ENCODE data around the gene SBK2.
"Not testable (repeated sequence)": the region's sequence is repeated elsewhere in the genome, so short reads cannot be mapped to it uniquely, and the experiment has no call there.

The SBK2 gene

DNA sequence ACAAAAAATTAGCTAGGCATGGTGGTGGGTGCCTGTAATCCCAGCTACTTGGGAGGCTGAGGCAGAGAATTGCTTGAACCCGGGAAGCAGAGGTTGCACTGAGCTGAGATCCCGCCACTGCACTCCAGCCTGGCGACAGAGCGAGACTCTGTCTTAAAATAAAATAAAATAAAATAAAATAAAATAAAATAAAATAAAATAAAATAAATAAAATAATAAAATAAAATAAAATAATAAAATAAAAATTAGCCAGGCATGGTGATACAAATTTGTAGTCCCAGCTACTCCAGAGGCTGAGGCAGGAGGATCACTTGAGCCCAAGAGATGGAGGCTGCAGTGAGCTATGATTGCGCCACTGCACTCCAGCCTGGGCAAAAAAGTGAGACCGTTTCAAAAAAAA lies 37.0 kb upstream of the SBK2 start:
- H3K4me1 Mint-ChIP-seq (ENCODE audit: low read depth); H3K4me3 Mint-ChIP-seq; H3K27ac Mint-ChIP-seq; H3K36me3 Mint-ChIP-seq (ENCODE audit: low read depth); H3K27me3 Mint-ChIP-seq (ENCODE audit: low read depth); H3K9me3 Mint-ChIP-seq: not testable (repeated sequence)

DNA sequence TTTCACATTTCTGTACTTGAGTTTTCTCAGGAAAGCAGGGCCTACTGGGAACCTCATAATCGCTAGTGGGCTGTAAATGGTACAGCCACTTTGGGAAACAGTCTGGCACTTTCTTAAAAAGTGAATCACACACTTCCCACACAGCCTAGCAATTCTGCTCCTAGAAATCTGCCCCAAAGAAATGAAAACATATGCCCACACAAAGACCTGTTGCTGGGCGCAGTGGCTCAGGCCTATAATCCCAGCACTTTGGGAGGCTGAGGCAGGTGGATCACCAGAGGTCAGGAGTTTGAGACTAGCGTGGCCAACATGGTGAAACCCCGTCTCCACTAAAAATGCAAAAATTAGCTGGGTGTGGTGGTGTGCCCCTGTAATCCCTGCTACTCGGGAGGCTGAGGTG lies 32.5 kb upstream of the SBK2 start:
- H3K27me3 Mint-ChIP-seq (ENCODE audit: low read depth); H3K4me3 Mint-ChIP-seq; H3K9me3 Mint-ChIP-seq; H3K4me1 Mint-ChIP-seq (ENCODE audit: low read depth); H3K36me3 Mint-ChIP-seq (ENCODE audit: low read depth); H3K27ac Mint-ChIP-seq: not testable (repeated sequence)

DNA sequence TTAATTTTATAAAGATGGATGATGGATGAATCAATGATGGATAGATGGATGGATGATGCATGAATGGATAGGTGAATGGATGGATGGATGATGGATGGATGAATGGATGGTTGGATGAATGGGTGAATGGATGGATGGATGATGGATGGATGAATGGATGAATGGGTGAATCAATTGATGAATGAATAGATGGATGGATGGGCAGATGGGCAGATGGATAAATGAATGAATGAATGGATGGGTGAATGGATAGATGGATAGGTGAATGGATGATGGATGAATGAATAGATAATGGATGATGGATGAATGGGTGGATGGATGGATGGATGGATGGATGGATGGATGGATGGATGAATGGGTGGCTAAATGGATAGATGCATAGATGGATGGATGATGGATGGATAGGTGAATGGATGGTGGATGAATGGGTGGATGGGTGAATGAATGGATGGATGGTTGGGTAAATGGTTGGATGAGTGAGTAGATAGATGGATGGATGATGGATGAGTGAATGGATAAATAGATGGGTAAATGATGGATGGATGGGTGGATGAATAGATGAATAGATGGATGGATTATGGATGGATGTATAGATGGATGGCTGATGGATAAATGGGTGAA lies 30.9 kb upstream of the SBK2 start:
- H3K27ac Mint-ChIP-seq = no peak overlapping the region
- H3K36me3 Mint-ChIP-seq (ENCODE audit: low read depth) = no peaks in the 10 kb centered on the region
- no peaks in the 10 kb centered on the region for H3K9me3 Mint-ChIP-seq
- H3K4me3 Mint-ChIP-seq = no peak overlapping the region
- H3K27me3 Mint-ChIP-seq (ENCODE audit: low read depth) = no peaks in the 10 kb centered on the region
- H3K4me1 Mint-ChIP-seq (ENCODE audit: low read depth) = no peaks in the 10 kb centered on the region

DNA sequence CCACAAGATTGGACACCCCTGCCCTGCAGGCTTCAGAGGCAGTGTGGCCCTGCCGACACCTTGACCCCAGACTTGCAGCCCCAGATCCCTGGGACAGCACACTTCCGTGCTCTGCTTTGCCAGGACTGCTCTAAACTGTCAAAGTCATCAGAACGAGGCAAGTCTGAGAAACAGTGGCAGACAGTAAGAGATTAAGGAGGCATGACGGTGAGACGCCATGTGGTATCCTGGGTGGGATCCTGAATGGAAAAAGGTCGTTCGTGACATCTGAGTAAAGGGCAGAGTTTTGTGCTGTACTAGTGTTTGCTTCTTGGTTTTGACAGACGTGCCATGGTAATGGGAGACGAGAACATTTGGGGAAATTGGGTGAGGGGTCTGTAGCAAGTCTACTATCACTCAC lies 29.9 kb upstream of the SBK2 start:
- Mint-ChIP-seq H3K9me3 (no peaks in the 10 kb centered on the region), H3K4me1 (ENCODE audit: low read depth) (no peaks in the 10 kb centered on the region), H3K36me3 (ENCODE audit: low read depth) (no peaks in the 10 kb centered on the region), H3K27me3 (ENCODE audit: low read depth) (no peaks in the 10 kb centered on the region), H3K27ac (no peak overlapping the region), H3K4me3 (no peak overlapping the region)

DNA sequence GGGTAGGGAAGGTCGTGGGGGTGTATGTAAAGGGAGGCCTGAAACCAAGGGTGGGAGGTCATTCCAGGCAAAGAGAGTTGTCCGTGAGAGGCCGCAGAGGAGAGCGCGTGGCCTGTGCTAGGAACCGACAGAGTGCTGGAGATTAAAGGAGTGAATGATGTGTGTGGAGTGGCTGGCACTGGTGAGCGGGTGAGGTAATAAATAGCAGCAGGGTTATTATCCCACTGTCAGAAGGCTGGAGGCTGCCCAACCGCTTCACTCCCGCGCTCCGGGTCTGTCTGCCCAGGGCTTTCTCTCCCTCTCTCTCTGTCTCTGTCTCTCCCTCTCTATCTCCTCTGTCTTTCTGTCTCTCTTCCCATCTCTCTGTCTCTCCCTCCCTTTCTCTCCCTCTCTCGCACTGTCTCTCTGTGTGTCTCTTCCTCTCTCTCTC lies 26.3 kb upstream of the SBK2 start:
- H3K27me3 Mint-ChIP-seq (ENCODE audit: low read depth) = peaks cover 9% of the 10 kb centered on the region
- no peaks in the 10 kb centered on the region for H3K36me3 Mint-ChIP-seq (ENCODE audit: low read depth)
- H3K9me3 Mint-ChIP-seq = peaks cover 5% of the 10 kb centered on the region
- no peaks in the 10 kb centered on the region for H3K4me1 Mint-ChIP-seq (ENCODE audit: low read depth)
- H3K27ac Mint-ChIP-seq = no peak overlapping the region
- H3K4me3 Mint-ChIP-seq = no peak overlapping the region

DNA sequence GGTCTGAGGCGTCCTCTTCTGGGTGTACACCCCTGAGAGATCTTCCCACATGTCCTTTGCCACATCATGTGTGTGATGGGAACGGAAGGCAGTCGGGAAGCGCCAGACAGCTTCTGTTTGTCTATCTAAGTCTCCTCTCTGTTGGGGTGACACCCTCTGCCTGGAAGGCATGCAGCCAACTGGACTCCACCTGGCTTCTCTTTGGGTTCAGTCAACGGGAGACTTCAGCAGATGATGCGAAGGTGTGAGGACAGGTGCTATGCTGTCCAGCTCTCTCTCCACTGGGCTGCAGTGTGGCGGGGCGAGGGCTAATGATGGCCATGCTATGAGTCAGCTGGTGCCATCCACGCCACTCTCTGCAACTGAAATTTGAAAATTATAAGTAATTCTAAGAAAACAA lies 22.8 kb upstream of the SBK2 start:
- Mint-ChIP-seq H3K27me3 (ENCODE audit: low read depth) (peaks cover 9% of the 10 kb centered on the region), H3K4me3 (no peak overlapping the region), H3K4me1 (ENCODE audit: low read depth) (no peaks in the 10 kb centered on the region), H3K27ac (no peak overlapping the region), H3K9me3 (peaks cover 5% of the 10 kb centered on the region), H3K36me3 (ENCODE audit: low read depth) (no peaks in the 10 kb centered on the region)

DNA sequence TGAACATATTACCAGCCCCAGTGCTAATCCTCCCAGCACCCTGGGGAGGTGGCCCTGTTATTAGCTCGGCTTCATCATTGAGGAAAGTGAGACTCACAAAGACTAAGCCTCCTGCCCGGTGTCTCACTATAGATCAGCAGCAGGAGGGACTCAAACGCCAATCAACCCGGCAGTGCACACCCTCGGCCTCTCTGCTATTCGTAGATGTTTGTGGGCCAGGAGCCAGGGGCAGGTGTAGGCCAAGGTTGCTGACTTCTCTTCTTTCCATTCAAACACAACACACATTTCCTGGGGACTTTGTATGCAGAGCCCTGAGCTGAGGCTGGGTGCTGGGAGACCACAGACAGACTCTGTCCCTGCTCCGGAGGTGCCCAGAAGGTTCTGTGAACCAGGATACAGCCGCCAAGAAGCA lies 17.8 kb upstream of the SBK2 start:
- no peak overlapping the region for H3K4me3 Mint-ChIP-seq
- no peak overlapping the region for H3K27ac Mint-ChIP-seq
- H3K9me3 Mint-ChIP-seq = no peaks in the 10 kb centered on the region
- no peaks in the 10 kb centered on the region for H3K27me3 Mint-ChIP-seq (ENCODE audit: low read depth)
- H3K4me1 Mint-ChIP-seq (ENCODE audit: low read depth) = peaks cover 3% of the 10 kb centered on the region
- H3K36me3 Mint-ChIP-seq (ENCODE audit: low read depth) = no peaks in the 10 kb centered on the region

DNA sequence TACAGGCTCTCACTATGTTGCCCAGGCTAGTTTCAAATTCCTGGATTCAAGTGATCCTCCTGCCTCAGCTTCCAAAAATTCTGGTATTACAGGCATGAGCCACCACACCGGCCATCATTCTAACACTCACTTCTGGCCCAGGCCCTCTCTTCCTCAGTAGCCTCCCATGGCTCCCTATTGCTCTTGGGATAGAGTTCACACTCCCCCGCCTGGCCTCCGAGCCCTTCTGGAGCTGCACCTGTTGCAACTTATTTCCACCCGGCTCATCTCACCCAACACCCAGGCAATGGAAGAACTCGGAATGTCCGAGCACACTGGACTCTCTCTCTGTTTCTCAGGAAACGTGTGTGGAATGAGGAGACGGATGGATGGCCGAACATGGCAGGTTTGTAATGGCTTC lies 17.4 kb upstream of the SBK2 start:
- Mint-ChIP-seq H3K27ac (no peak overlapping the region), H3K36me3 (ENCODE audit: low read depth) (no peaks in the 10 kb centered on the region), H3K9me3 (no peaks in the 10 kb centered on the region), H3K27me3 (ENCODE audit: low read depth) (no peaks in the 10 kb centered on the region), H3K4me1 (ENCODE audit: low read depth) (peaks cover 3% of the 10 kb centered on the region), H3K4me3 (no peak overlapping the region)

DNA sequence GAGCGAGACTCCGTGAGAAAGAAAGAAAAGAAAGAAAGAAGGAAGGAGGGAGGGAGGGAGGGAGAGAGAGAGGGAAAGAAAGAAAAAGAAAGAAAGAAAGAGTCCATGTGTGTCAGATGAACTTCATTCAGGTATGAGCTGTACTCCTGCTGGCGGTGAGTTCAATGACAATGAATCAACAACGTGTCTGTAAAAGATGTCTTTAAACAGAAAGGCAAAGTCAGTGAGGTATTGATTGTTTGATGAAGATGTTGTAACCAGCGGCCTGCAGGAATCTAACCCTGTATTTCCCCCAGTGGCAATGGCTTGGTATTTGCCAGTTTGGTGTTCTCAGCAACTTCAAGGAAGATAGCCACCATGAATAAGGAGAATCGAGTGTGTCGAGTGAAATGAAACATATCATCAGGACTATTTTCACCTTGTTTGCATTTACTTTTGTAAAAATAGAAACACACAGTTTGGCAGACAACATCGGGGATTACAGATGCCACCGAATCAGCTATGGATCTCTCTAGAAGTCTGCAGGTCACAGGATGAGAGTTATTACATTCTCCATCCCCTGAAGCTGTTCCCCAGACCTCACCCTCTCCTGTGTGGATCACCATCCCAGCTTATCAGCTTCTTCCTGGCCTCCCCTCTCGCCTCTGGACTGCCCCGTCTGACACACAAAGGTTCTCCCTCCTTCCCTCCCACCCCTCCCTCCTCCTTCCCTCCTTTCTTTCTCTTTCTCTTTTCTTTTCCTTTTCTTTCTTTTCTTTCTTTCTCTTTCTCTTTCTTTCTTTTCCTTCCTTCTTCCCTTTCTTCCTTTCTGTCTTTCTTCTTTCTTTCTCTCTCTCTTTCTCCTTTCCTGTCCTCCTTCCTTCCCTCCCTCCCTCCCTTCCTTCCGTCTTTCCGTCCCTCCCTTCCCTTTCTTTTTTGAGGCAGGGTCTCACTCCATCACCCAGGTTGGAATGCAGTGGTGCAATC lies 16.6 kb upstream of the SBK2 start:
- Mint-ChIP-seq H3K27me3 (ENCODE audit: low read depth) (no peaks in the 10 kb centered on the region), H3K36me3 (ENCODE audit: low read depth) (no peaks in the 10 kb centered on the region), H3K4me3 (no peak overlapping the region), H3K9me3 (no peaks in the 10 kb centered on the region), H3K4me1 (ENCODE audit: low read depth) (peaks cover 3% of the 10 kb centered on the region), H3K27ac (no peak overlapping the region)

DNA sequence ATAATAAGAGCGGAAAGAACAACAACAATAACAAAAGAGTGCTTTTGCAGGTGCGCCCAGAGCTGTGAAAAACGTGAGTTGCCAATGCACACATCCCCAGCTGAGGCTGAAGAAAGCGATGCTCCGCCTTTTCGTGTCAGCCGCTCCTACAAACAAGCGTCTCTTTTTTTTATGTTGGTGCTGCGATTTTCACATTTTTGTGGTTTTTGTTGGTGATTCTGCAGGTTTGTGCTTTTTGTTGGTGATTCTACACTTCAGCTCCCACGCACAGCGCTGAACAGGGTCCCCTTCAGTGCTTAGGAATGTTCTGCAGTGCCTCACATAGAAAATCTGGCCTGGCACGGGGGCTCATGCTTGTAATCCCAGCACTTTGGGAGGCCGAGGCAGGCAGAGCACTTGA lies 15.7 kb upstream of the SBK2 start:
- H3K4me1 Mint-ChIP-seq (ENCODE audit: low read depth) = peaks cover 3% of the 10 kb centered on the region
- no peak overlapping the region for H3K4me3 Mint-ChIP-seq
- peaks cover 5% of the 10 kb centered on the region for H3K27me3 Mint-ChIP-seq (ENCODE audit: low read depth)
- H3K36me3 Mint-ChIP-seq (ENCODE audit: low read depth) = no peaks in the 10 kb centered on the region
- H3K27ac Mint-ChIP-seq = no peak overlapping the region
- H3K9me3 Mint-ChIP-seq = no peaks in the 10 kb centered on the region

DNA sequence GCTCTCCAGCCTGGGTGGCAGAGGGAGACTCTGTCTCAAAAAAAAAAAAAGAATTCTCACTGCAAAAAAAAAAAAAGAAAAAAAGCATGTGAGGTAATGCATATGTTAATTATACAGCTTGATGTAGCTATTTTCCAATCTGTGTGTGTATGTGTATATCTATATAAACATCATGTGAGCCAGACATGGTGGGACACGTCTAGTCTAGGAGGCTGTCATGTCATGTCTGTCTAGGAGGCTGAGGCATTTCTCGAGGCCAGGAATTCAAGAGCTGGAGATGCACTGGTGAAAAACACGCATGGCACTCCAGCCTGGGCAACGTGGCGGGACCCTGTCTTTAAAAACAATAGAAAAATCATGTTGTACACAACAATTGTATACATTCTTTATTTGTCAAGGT lies 15.3 kb upstream of the SBK2 start:
- no peaks in the 10 kb centered on the region for H3K36me3 Mint-ChIP-seq (ENCODE audit: low read depth)
- no peak overlapping the region for H3K27ac Mint-ChIP-seq
- no peak overlapping the region for H3K4me3 Mint-ChIP-seq
- no peaks in the 10 kb centered on the region for H3K9me3 Mint-ChIP-seq
- H3K27me3 Mint-ChIP-seq (ENCODE audit: low read depth) = peaks cover 10% of the 10 kb centered on the region
- peaks cover 3% of the 10 kb centered on the region for H3K4me1 Mint-ChIP-seq (ENCODE audit: low read depth)

DNA sequence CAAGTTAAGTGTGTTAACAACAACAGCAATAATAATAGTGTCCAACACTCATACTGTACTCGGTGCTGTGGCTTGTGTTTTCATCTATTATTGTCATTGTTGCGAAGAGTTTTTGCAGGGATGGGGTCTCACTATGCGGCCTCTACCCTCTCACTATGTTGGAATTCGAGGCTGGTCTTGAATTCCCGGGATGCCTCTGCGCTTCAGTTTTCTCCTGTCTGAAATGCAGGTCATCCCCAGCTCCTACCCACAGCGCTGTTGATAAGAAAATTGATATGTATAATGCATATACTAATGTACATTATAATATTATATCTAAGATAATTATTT lies 13.4 kb upstream of the SBK2 start:
- Mint-ChIP-seq H3K36me3 (ENCODE audit: low read depth) (no peaks in the 10 kb centered on the region), H3K4me3 (no peak overlapping the region)

DNA sequence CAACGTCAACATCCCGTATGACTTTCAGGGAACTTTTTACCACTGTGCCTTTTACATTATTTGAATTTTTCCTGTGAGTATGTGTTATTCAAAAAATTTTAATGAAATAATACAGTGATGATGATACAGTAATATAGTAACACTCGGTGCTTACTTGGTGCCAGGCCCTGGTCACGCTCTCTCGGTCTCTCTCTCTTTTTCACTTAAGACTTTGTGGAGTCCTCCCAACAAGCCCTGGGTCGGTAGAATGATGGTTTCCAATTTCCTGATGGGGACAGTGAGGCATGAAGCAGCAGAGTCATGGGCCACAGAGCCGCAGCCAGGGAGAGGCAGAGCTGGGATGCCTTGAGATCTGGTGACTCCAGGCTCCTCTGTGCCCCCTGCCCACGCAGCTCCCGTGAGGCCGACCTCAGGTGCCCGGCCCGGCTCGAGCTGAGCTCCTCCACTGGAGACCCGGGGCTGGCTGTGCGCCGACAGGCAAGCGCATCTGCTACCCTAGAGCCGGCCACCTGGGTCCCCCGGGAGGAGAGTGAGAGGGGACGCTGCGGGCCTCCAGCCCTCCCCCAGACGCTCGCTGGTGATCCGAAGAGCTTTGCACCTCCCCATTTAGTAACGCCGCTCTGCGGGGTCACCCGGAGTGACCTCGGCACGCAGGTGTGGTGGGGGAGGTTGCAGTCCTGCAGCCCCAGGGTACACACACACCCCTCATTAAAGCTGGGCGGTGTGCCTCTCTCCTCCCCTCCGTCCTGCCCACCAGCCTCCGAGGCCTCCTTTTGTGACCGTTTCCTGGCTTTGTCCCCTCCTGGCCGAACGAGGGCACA lies 12.8 kb upstream of the SBK2 start:
- no peak overlapping the region for H3K4me3 Mint-ChIP-seq
- no peak overlapping the region for H3K27ac Mint-ChIP-seq
- no peaks in the 10 kb centered on the region for H3K9me3 Mint-ChIP-seq
- H3K4me1 Mint-ChIP-seq (ENCODE audit: low read depth) = peaks cover 3% of the 10 kb centered on the region
- H3K36me3 Mint-ChIP-seq (ENCODE audit: low read depth) = no peaks in the 10 kb centered on the region
- peaks cover 10% of the 10 kb centered on the region for H3K27me3 Mint-ChIP-seq (ENCODE audit: low read depth)

More for the DNA sequence above, 13.4 kb upstream of the SBK2 start:
- H3K9me3 Mint-ChIP-seq = no peaks in the 10 kb centered on the region
- no peak overlapping the region for H3K27ac Mint-ChIP-seq
- peaks cover 3% of the 10 kb centered on the region for H3K4me1 Mint-ChIP-seq (ENCODE audit: low read depth)
- peaks cover 10% of the 10 kb centered on the region for H3K27me3 Mint-ChIP-seq (ENCODE audit: low read depth)

DNA sequence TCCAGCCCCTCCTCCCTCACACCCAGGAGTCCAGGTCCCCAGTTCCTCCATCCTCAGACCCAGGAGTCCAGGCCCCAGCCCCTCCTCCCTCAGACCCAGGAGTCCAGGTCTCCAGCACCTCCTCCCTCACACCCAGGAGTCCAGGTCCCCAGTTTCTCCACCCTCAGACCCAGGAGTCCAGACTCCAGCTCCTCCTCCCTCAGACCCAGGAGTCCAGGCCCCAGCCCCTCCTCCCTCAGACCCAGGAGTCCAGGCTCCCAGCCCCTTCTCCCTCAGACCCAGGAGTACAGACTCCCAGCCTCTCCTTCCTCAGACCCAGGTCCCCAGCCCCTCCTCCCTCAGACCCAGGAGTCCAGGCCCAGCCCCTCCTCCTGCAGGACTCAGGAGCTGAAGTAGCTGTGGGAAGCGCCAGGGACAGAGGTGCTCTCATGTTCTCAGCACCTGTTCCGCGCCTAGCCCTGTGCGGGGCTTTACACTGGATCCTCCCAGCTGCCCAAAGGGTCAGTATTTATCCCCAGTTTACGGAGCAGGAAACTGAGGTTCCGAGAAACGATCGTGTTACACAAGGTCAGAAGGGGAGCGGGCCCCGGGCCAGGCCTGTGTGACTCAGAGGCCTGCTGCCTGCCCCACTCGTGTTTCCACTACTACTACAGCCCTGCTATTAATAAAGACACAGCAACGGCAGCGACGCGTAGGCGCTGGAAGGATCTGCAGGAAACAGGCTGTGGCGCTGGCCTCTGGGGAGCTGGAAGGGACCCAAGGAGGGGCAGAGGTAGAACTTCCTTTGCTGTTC lies 10.1 kb upstream of the SBK2 start:
- Mint-ChIP-seq H3K4me3 (no peak overlapping the region), H3K27me3 (ENCODE audit: low read depth) (peaks cover 10% of the 10 kb centered on the region), H3K4me1 (ENCODE audit: low read depth) (no peaks in the 10 kb centered on the region), H3K27ac (no peak overlapping the region), H3K36me3 (ENCODE audit: low read depth) (no peaks in the 10 kb centered on the region), H3K9me3 (no peaks in the 10 kb centered on the region)

Measured in T-helper 1 cell treated with Interleukin-12 subunit alpha and Interleukin-12 subunit beta and Interleukin-4 antibody, amounts not matched to agents 30 μg/mL and 1 μg/mL, for 36 hours (primary cell).